Mesothelial cell of epicardium (in vitro differentiated cells): ENCODE results near the gene USP30. TPM values are rescaled to one million over a fixed set of nuclear protein-coding genes. Genes with fewer than 3 reads are reported as not detected.

Experiments used
- DNase-seq, 2 experiments: peaks; one replicate each; pipeline ENCODE4 v3.0.0; 2021; ENCODE audit warnings: low spot score in 2 of 2; ENCODE audit not compliant: unreplicated experiment in 2 of 2
- H3K27ac Mint-ChIP-seq: 2 replicates; pipeline ENCODE4 v1.8.0; 2021; ENCODE audit warnings: mixed read lengths
- H3K27me3 Mint-ChIP-seq: 2 replicates; pipeline ENCODE4 v1.8.0; 2021; ENCODE audit warnings: low read depth, mixed read lengths
- H3K36me3 Mint-ChIP-seq: 2 replicates; pipeline ENCODE4 v1.8.0; 2021; ENCODE audit warnings: mixed read lengths
- H3K4me1 Mint-ChIP-seq: 2 replicates; pipeline ENCODE4 v1.8.0; 2021; ENCODE audit warnings: mixed read lengths
- H3K4me3 Mint-ChIP-seq: 2 replicates; pipeline ENCODE4 v1.8.0; 2021; ENCODE audit warnings: mild to moderate bottlenecking, moderate library complexity, mixed read lengths
- H3K9me3 Mint-ChIP-seq: 2 replicates; pipeline ENCODE4 v1.8.0; 2021; ENCODE audit warnings: mixed read lengths
- total RNA-seq: library from RNA; stranded (reverse); gene quantifications from 3 replicates; pipeline ENCODE4 v1.2.1, GENCODE V29; 2021
- TF ChIP-seq, protein P1 (sequence below): fragments of 200-600 bp; sonication (generic); IDR thresholded peaks from one replicate; pipeline ENCODE4 v1.5.0; 2021; ENCODE audit warnings: antibody characterized with exemption; ENCODE audit not compliant: unreplicated experiment

Gene USP30, protein sequence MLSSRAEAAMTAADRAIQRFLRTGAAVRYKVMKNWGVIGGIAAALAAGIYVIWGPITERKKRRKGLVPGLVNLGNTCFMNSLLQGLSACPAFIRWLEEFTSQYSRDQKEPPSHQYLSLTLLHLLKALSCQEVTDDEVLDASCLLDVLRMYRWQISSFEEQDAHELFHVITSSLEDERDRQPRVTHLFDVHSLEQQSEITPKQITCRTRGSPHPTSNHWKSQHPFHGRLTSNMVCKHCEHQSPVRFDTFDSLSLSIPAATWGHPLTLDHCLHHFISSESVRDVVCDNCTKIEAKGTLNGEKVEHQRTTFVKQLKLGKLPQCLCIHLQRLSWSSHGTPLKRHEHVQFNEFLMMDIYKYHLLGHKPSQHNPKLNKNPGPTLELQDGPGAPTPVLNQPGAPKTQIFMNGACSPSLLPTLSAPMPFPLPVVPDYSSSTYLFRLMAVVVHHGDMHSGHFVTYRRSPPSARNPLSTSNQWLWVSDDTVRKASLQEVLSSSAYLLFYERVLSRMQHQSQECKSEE
- total RNA-seq: 21.6 to 27.3 TPM (median 23.0 TPM) in 3 replicates

DNA sequence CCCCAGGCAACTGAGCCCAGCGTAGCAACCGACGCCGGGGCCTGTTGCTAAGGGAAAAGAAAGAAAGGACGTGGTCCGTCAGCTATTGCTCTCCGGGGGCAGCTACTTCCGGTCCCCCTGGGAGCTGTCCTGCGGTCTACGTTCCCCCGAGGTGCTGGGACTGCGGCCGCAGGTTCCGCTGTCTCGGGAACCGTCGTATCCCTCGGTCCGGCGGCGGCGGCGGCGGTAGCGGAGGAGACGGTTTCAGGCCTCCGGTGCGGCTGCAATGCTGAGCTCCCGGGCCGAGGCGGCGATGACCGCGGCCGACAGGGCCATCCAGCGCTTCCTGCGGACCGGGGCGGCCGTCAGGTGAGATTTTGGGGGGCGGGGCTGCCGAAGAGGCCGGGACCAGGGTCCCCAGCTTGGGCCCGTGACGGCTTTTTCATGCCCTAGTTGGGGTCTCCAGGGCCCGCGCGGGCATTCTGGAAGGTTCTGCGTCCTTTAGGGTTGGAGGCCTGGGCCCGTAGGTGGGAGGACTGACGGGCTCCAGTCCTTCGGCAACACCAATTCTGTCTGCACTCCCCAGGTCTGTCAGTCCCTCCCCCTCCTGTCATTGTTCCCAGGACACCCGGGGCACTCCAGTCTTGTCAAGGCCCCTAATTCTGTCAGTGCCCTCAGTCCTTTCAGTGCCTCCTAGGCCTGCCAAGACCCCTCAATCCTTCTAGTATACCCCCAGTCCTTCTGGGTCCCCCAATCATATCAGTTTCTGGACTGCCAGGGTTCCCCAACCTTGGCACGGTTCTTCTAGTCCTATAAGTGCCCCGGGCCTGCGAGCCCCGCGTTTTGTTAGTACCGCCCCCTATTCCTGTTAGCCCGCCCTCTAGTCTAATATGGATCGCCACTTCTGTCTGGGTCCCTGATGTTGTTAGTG is at the start of gene USP30:
Gene USP30, plus strand, starts transcription at position 163 of the 910 bp plus-strand sequence. Its CDS starts 103 bp downstream, at position 266.
- no peaks in the 10 kb centered on the region for H3K9me3 Mint-ChIP-seq
- H3K36me3 Mint-ChIP-seq: peaks cover 5% of the 10 kb centered on the region
- H3K27ac Mint-ChIP-seq: peak within 1 kb of the TSS; percentile 96
- peaks cover 14% of the 10 kb centered on the region for H3K4me1 Mint-ChIP-seq
- TF ChIP-seq, protein P1, sequence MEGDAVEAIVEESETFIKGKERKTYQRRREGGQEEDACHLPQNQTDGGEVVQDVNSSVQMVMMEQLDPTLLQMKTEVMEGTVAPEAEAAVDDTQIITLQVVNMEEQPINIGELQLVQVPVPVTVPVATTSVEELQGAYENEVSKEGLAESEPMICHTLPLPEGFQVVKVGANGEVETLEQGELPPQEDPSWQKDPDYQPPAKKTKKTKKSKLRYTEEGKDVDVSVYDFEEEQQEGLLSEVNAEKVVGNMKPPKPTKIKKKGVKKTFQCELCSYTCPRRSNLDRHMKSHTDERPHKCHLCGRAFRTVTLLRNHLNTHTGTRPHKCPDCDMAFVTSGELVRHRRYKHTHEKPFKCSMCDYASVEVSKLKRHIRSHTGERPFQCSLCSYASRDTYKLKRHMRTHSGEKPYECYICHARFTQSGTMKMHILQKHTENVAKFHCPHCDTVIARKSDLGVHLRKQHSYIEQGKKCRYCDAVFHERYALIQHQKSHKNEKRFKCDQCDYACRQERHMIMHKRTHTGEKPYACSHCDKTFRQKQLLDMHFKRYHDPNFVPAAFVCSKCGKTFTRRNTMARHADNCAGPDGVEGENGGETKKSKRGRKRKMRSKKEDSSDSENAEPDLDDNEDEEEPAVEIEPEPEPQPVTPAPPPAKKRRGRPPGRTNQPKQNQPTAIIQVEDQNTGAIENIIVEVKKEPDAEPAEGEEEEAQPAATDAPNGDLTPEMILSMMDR: no peak
- no peaks in the 10 kb centered on the region for H3K27me3 Mint-ChIP-seq
- peak; percentile 87 to 91 for DNase-seq
- peak within 1 kb of the TSS; percentile 96 for H3K4me3 Mint-ChIP-seq

DNA sequence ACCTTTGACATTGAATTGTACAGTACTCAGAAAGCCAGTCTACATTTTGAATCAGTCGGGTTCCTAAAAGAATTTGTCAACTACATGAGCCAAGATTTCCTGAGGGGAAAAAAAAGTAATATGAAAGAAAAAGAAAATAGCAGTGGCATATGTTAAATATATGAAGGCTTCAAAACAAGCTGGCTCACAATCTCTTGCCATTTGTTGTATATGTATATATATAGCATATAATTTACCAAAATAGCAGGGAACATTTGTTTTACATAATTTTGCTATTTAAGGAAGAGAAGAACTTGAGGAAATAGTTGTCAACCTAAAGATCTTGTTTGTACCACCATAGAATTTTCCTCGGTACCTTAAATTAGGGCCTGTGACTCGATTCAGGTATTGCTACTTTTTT is 48.4 kb upstream of the USP30 start:
- peaks cover 24% of the 10 kb centered on the region for H3K27me3 Mint-ChIP-seq
- H3K4me1 Mint-ChIP-seq: no peaks in the 10 kb centered on the region
- TF ChIP-seq, protein P1: no peak
- H3K4me3 Mint-ChIP-seq: no peak overlapping the region
- no peak overlapping the region for H3K27ac Mint-ChIP-seq
- no peaks in the 10 kb centered on the region for H3K36me3 Mint-ChIP-seq
- no peaks in the 10 kb centered on the region for H3K9me3 Mint-ChIP-seq
- no peak for DNase-seq

DNA sequence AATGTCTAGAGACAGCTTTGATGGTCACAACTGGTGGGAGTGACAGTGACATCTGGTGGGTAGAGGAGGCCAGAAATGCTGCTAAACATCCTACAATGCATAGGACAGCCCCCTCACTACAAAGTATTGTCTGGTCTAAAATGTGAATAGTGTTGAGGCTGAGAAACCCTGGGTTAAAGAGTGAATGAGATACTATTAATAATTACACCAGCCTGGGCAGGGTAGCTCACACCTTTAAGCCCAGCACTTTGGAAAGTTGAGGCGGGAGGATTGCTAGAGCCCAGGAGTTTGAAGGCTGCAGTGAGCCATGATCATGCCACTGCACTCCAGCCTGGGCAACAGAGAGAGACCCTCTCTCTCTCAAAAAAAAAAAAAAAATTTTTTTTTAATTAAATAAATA is 42.6 kb upstream of the USP30 start:
- H3K4me1 Mint-ChIP-seq: no peaks in the 10 kb centered on the region
- H3K4me3 Mint-ChIP-seq: no peak overlapping the region
- no peak overlapping the region for H3K27ac Mint-ChIP-seq
- TF ChIP-seq, protein P1: no peak
- no peaks in the 10 kb centered on the region for H3K36me3 Mint-ChIP-seq
- H3K9me3 Mint-ChIP-seq: no peaks in the 10 kb centered on the region
- H3K27me3 Mint-ChIP-seq: peaks cover 47% of the 10 kb centered on the region
- DNase-seq: no peak

DNA sequence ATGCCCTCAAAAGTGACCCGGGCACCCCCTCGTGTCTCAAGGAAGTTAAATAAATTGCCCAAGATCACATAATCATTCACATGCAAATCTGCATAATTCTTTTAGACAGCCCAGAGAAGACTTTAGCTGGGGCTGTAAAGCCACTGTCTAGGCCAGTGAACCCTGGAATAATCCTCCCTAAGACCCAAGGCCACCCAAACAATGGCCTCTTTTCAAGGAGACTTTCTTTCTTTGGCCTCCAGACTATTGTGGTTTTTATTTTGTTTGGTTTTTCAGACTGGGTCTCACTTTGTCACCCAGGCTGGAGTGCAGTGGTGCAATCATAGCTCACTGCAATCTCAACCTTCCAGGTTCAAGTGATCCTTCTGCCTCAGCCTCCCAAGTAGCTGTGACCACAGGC is 42.1 kb upstream of the USP30 start:
- H3K4me3 Mint-ChIP-seq: no peak overlapping the region
- no peak overlapping the region for H3K27ac Mint-ChIP-seq
- no peaks in the 10 kb centered on the region for H3K36me3 Mint-ChIP-seq
- no peaks in the 10 kb centered on the region for H3K9me3 Mint-ChIP-seq
- TF ChIP-seq, protein P1: no peak
- no peak for DNase-seq
- H3K27me3 Mint-ChIP-seq: peaks cover 46% of the 10 kb centered on the region
- H3K4me1 Mint-ChIP-seq: no peaks in the 10 kb centered on the region

DNA sequence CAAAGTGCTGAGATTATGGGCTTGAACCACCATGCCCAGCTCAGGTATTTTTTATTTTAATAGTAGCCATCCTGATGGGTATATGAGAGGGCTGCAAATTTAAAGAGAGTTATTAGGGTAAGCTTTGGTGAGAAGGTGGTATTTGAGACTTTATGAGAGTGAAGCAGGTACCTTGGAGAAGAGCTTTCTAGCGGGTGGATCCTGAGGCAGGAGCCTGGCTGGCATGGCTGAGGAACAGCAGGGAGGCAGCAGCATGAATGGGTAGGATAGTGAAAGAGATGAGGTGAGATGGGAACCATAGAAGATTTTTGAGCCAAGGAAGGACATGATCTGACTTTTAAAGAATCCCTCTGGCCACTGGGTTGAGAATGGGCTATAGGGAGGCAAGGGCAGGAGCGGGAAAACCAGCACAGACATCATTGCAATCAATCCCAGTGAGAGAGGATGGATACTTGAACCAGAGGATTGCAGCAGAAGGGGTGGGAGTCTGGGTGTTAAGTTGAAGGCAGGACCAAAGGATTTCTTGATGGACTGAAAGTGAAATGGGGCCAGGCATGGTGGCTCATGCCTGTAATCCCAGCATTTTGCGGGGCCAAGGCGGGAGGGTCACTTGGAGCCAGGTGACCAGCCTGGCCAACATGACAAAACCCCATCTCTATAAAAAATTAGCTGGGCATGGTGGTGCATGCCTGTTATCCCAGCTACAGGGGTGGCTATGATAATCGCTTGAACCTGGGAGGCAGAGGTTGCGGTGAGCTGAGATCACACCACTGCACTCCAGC is 37.2 kb upstream of the USP30 start:
- Mint-ChIP-seq H3K27me3 (peaks cover 37% of the 10 kb centered on the region), H3K4me1 (no peaks in the 10 kb centered on the region), H3K4me3 (no peak overlapping the region), H3K27ac (no peak overlapping the region), H3K36me3 (no peaks in the 10 kb centered on the region), H3K9me3 (no peaks in the 10 kb centered on the region)
- TF ChIP-seq, protein P1: no peak
- DNase-seq: no peak
